ENCODE results near the gene CAMK1.
A peak's percentile ranks its signal among the peaks of the same experiment; 100 is the strongest.

The CAMK1 gene

GRCh38 chr3:9769426-9770275, at the start of gene CAMK1:
Gene CAMK1, minus strand, starts transcription at chr3:9769947. Its CDS starts 2,198 bp downstream, at chr3:9767749.
- DNase-seq (ENCODE audit: low read depth in 2 of 2): peak in 1 of 2 experiments; percentile 27

DNA sequence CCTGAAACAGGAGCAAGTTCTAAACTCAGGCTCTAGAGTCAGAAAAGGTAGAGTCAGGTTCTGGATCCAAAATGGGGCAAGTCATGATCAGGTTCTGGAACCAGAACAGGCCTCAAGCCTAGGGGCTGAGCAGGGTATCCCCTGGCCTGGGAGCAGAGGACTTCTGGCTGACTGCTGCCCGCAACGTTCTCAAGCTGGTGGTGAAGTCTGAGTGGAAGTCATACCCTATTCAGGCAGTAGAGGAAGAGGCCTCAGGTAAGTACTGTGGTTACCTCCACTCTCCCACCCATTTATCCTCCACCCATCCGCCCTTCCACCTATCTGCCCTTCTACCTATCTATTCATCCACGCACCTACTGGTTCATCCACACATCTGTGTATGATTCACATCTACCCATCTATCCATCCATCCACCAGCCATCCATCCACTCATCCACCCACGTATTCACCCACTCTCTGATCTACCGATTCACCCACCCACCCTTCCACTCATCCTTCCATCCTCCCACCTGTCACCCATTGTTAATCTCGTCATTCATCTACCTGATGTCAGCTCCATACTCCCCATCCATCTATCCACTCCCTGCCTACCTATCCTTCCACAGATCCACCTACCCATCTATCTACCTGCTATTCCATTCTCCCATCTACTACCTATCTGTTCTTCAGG, 49.1 kb upstream of the CAMK1 start:
- DNase-seq (ENCODE audit: low read depth in 2 of 2): no peak

GRCh38 chr3:9817436-9817835, 47.7 kb upstream of the CAMK1 start:
- no peak for DNase-seq (ENCODE audit: low read depth in 2 of 2)

DNA sequence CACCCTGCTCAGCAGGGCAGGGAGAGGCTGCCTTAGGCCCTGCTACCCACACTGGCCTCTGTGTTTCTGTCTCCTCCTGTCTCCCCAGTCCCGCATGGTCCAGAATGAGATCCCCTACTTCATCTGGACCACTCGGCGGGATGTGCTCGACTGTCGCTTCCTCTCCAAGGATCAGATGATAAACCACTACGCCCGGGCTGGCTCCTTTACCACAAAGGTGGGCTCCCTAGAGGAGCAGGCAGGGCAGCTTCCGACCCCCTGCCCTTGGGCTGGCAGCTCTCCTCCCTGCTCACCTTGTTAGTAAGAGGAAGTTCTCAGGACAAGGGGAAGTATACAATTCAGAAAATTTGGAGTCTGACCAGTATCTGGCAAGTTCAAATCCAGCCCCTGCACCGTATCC, 46.2 kb upstream of the CAMK1 start:
- DNase-seq (ENCODE audit: low read depth in 2 of 2): no peak

DNA sequence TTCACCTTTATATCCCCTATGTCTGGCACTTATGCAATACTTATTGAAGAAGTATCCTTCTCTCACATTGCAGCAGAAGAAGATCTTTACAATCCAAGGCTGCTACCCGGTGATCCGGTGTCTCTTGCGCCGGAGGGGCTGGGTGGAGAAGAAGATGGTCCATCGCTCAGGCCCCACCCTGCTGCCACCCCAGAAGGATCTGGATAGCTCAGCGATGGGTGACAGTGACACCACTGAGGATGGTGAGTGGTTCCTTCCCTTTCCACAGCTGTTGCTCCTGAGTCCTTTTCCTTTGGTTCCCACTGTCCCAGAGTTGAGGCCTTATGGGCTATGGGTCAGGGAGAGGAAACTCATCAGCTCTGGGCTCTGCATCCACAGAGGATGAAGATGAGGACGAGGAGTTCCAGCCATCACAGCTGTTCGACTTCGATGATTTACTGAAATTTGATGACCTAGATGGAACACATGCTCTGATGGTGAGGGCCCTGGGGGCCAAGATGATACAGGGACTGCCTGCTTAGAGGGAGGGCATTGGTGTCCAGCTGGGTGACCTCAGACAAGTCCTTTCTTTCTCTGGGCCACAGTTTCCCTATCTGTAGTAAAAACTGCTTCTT, 43.2 kb upstream of the CAMK1 start:
- no peak for DNase-seq (ENCODE audit: low read depth in 2 of 2)

GRCh38 chr3:9810846-9811245, 41.1 kb upstream of the CAMK1 start:
- DNase-seq (ENCODE audit: low read depth in 2 of 2): no peak

DNA sequence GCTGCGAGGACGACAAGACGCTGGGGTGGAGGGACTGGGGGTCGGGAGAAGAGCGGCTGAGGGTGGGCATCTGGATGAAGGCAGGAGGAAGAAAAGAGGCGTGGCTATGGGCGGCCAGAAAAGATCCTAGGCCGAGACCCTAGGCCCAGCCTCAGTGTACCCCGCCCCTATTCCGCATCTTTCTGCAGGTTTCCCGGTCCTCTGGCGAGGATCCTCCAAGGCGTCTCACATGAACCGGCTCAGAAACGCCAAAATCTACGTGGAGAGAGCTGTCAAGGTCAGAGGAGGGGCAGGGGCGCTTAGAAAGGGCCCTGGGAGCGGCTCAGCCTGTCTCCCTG, 40.7 kb upstream of the CAMK1 start:
- DNase-seq (ENCODE audit: low read depth in 2 of 2): no peak

GRCh38 chr3:9809615-9810432, 40.1 kb upstream of the CAMK1 start, which contains the start of gene TTLL3:
Gene TTLL3, plus strand, starts transcription at chr3:9810262. Its CDS starts 400 bp downstream, at chr3:9810662.
- DNase-seq (ENCODE audit: low read depth in 2 of 2): no peak

- DNase-seq (ENCODE audit: low read depth in 2 of 2): no peak
These were observed 39.5 kb upstream of the CAMK1 start for GRCh38 chr3:9809239-9809614.

GRCh38 chr3:9808345-9809037, 38.7 kb upstream of the CAMK1 start:
- no peak for DNase-seq (ENCODE audit: low read depth in 2 of 2)

DNA sequence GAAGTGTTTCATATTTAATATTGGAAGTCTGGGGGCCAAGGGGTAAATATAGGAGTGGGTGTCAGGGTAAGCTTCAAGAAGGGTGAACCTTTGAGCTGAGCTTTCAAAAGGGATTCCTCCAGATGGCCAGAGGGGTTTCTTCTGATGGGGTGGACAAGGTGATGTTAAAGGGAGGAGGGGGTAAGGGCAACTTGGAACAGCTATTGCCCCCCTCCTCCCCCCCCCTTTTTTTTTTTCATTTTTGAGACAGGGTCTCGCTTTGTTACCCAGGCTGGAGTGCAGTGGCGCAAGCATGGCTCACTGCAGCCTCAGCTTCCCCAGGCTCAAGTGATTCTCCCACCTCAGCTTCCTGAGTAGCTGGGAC, 38.2 kb upstream of the CAMK1 start:
- no peak for DNase-seq (ENCODE audit: low read depth in 2 of 2)

DNA sequence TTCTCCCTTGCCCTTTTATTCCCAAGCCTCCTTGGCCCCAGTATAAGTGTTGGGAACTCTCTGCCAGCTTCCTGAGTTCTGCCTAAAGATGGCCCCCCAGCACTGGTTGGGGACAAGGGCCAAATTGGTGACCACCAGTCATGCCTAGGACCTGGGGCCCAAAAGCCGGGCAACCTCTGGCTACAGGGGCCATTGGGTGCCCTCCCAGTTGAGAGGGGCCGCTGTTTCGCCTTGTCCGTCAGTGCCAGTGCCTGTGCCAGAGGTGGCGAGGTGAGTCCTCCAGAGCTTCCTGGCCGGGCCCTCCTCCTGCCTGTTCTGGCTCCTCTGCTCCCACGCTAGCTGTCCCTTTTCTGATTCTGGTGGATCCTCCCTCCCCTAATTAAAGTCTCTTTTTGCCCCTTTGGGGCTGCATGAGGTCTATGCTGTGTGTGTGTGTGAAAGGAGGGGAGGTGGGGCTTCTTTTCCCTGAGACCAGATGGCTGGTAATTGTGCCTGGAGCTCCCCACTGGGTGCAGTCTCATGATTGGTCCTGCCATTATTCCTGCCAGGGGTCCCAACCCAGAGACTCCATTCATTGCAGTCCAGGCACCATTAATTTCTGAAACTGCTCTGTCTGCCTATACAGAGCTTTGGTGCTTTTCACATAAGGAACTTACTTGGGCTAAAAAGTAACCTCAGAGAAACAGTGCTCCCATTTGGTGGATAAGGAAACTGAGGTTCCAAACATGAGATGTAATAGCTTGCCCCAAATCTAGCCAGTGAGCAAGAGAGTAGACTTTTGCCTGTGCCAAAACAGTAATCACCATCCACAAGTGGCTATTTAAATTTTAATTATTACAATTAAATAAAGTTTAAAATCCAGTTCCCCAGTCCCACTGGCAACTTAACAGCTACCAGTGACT, 37.2 kb upstream of the CAMK1 start:
- DNase-seq (ENCODE audit: low read depth in 2 of 2): no peak

DNA sequence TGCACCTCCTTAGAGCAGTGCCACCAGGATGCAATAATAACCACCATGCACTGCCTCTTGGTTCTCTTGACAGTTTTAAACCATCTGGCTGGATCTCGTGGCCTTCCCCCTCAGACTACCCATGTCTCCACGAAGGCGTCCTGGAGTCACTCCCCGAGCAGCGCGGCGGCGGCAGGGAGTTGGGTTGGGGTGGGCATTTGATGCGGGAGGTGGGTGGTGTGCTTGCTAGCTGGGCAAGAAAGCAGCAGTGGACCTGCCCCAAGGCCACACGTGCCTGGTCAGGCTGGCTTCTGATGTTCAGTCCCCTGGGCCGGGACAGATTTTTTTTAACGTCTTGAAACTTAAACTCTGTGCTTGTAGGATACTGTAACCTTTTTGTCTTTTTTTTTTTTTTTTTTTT, 36.4 kb upstream of the CAMK1 start:
- no peak for DNase-seq (ENCODE audit: low read depth in 2 of 2)

DNA sequence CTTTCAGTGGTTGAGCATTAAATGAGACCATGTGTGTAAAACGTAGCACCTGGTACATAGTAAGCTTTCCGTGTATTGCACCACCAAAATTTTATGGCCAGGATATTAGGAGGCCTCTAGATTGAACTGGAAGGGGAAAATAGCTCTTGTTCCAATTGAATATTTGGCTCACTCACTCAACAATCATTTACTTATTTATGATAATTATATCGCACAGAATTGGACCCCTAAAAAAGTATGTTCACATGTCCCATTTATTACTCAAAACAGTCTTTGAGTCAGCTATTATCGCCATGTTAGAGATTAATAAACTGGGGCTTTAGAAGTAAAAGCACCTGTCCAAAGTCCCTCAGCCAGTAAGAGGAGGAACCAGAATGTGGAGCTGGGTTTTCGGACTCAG, 35.2 kb upstream of the CAMK1 start:
- DNase-seq (ENCODE audit: low read depth in 2 of 2): no peak

DNA sequence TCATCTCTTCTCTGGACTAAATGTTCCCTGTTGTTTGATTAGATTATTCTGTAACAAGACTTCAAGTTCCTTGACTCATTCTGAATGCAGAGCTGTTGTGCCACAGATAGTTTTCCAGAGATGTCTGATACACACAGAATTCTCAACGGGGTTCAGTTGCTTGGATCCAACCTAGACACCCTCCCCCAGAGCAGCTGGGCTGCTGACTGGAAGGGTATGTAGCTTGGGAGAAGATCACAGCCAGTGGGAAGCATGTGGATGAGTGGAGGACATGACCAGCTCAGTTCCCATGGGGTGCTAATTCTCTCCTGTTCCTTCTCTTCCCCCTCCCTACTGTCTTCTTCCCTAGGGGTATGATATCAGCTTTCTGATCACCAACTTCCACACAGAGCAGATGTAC, 33.7 kb upstream of the CAMK1 start:
- no peak for DNase-seq (ENCODE audit: low read depth in 2 of 2)

GRCh38 chr3:9800529-9800928, 30.8 kb upstream of the CAMK1 start:
- DNase-seq (ENCODE audit: low read depth in 2 of 2): no peak

DNA sequence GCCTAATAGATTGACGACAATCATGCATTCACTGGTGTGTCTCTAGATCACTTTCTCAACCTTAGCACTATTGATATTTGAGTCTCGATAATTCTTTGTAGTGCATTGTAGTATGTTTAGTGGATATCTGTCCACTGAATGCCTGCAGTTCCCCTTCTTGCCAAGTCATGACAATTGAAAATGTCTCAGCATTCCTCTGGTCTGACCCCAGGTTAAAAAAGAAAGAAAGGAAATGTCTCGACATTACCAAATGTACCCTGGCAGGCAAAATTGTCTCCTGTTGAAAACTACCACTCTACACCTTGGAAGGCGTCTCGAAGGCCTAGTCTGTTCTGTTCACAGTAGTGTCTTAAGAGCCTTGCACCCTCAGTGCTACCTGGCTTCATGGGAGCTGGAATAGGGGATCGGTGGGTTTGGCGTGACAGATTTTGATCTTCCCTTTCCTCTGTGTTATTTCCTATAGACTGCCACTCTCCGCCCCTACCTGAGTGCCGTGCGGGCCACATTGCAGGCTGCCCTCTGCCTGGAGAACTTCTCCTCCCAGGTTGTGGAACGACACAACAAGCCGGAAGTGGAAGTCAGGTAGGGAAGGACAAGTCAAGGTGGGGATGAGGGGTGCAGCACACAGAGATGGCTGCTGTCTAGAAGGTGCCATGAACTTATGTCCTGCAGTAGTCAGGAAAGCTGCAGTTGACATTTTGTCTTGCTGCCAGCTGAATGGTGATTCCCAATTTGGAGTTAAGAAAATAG, 27.6 kb upstream of the CAMK1 start:
- DNase-seq (ENCODE audit: low read depth in 2 of 2): no peak

- DNase-seq (ENCODE audit: low read depth in 2 of 2): no peak
These were observed 25.5 kb upstream of the CAMK1 start for GRCh38 chr3:9795207-9795606.

- no peak for DNase-seq (ENCODE audit: low read depth in 2 of 2)
These were observed 24.7 kb upstream of the CAMK1 start for GRCh38 chr3:9794400-9794799.

Measured in fibroblast of skin of left biceps (primary cell).